ENCODE data around the gene BFSP1. TPM values are rescaled to one million over a fixed set of nuclear protein-coding genes. Genes with fewer than 3 reads are reported as not detected.
A peak's percentile ranks its signal among the peaks of the same experiment; 100 is the strongest.

Gene BFSP1
- total and polyA plus RNA-seq, 4 donors = 1.5 to 9.9 (median 2.5) TPM

- 57 to 59% methylated on average over 5 of the region's 5 CpGs for WGBS, 2 donors
- H3K9me3 ChIP-seq (ENCODE audit: control insufficient read depth, low read length) = no peaks in the 10 kb centered on the region
- intact Hi-C loops (cut with DNase I) = loop anchor here in 1 of 2 donors (10.0 kb wide), 1 partner anchor 284 kb away; no protein-coding TSS in a partner anchor
- no peaks in the 10 kb centered on the region for H3K27me3 ChIP-seq (ENCODE audit: control insufficient read depth in 1 of 2, insufficient read depth in 2 of 2, low read length in 1 of 2)
- peaks cover 4 to 26% of the 10 kb centered on the region in 2 donors for H3K4me1 ChIP-seq (ENCODE audit: control insufficient read depth in 1 of 2, insufficient read depth in 2 of 2, low read length in 2 of 2)
- no peaks in the 10 kb centered on the region for H3K36me3 ChIP-seq (ENCODE audit: control insufficient read depth in 1 of 2, insufficient read depth in 2 of 2, low read length in 1 of 2)
- ATAC-seq (ENCODE audit: low FRiP score) (no peak), DNase-seq (no peak)
- H3K4me3 ChIP-seq (ENCODE audit: low read length in 2 of 2) = no peak overlapping the region
- H3K27ac ChIP-seq (ENCODE audit: low read depth in 1 of 2, low read length in 2 of 2) = peak overlapping the region; percentile 7 to 88
Measured at GRCh38 chr20:17560344-17561074, 29.3 kb upstream of the BFSP1 start.

- DNase-seq = no peak
- H3K4me1 ChIP-seq (ENCODE audit: control insufficient read depth in 1 of 2, insufficient read depth in 2 of 2, low read length in 2 of 2) = peaks cover 7 to 26% of the 10 kb centered on the region in 2 donors
- no peaks in the 10 kb centered on the region for H3K36me3 ChIP-seq (ENCODE audit: control insufficient read depth in 1 of 2, insufficient read depth in 2 of 2, low read length in 1 of 2)
- H3K4me3 ChIP-seq (ENCODE audit: low read length in 2 of 2) = no peak overlapping the region
- H3K27me3 ChIP-seq (ENCODE audit: control insufficient read depth in 1 of 2, insufficient read depth in 2 of 2, low read length in 1 of 2) = no peaks in the 10 kb centered on the region
- no peaks in the 10 kb centered on the region for H3K9me3 ChIP-seq (ENCODE audit: control insufficient read depth, low read length)
- ATAC-seq (ENCODE audit: low FRiP score) = no peak
- intact Hi-C loops (cut with DNase I) = no loop called here
- WGBS, 2 donors = 90 to 93% methylated on average over 6 of the region's 6 CpGs
- H3K27ac ChIP-seq (ENCODE audit: low read depth in 1 of 2, low read length in 2 of 2) = peak overlapping the region; percentile 96 to 100
Measured at GRCh38 chr20:17559338-17559737, 28.2 kb upstream of the BFSP1 start.

GRCh38 chr20:17558941-17559304 lies 27.7 kb upstream of the BFSP1 start:
- intact Hi-C loops (cut with DNase I) = no loop called here
- DNase-seq = no peak
- WGBS, 2 donors = 8 to 24% methylated on average over 1 of the region's 1 CpG
- H3K9me3 ChIP-seq (ENCODE audit: control insufficient read depth, low read length) = no peaks in the 10 kb centered on the region
- H3K27ac ChIP-seq (ENCODE audit: low read depth in 1 of 2, low read length in 2 of 2) = peak overlapping the region; percentile 96 to 100
- peaks cover 7 to 26% of the 10 kb centered on the region in 2 donors for H3K4me1 ChIP-seq (ENCODE audit: control insufficient read depth in 1 of 2, insufficient read depth in 2 of 2, low read length in 2 of 2)
- no peaks in the 10 kb centered on the region for H3K36me3 ChIP-seq (ENCODE audit: control insufficient read depth in 1 of 2, insufficient read depth in 2 of 2, low read length in 1 of 2)
- H3K4me3 ChIP-seq (ENCODE audit: low read length in 2 of 2) = no peak overlapping the region
- no peak for ATAC-seq (ENCODE audit: low FRiP score)
- no peaks in the 10 kb centered on the region for H3K27me3 ChIP-seq (ENCODE audit: control insufficient read depth in 1 of 2, insufficient read depth in 2 of 2, low read length in 1 of 2)

GRCh38 chr20:17558154-17558940 lies 27.2 kb upstream of the BFSP1 start:
- 6 to 10% methylated on average over 7 of the region's 7 CpGs for WGBS, 2 donors
- H3K4me3 ChIP-seq (ENCODE audit: low read length in 2 of 2) = no peak overlapping the region
- peak; percentile 89 for ATAC-seq (ENCODE audit: low FRiP score)

GRCh38 chr20:17557675-17558006 lies 26.5 kb upstream of the BFSP1 start:
- Histone ChIP-seq H3K27me3 (ENCODE audit: control insufficient read depth in 1 of 2, insufficient read depth in 2 of 2, low read length in 1 of 2) (no peaks in the 10 kb centered on the region), H3K4me1 (ENCODE audit: control insufficient read depth in 1 of 2, insufficient read depth in 2 of 2, low read length in 2 of 2) (peaks cover 7 to 23% of the 10 kb centered on the region in 2 donors), H3K36me3 (ENCODE audit: control insufficient read depth in 1 of 2, insufficient read depth in 2 of 2, low read length in 1 of 2) (no peaks in the 10 kb centered on the region), H3K4me3 (ENCODE audit: low read length in 2 of 2) (no peak overlapping the region), H3K27ac (ENCODE audit: low read depth in 1 of 2, low read length in 2 of 2) (peak overlapping the region; percentile 85 to 98), H3K9me3 (ENCODE audit: control insufficient read depth, low read length) (no peaks in the 10 kb centered on the region)
- ATAC-seq (ENCODE audit: low FRiP score) (no peak), DNase-seq (no peak)
- intact Hi-C loops (cut with DNase I) = no loop called here
- WGBS, 2 donors = 19 to 22% methylated on average over 3 of the region's 3 CpGs

More at GRCh38 chr20:17558154-17558940, 27.2 kb upstream of the BFSP1 start:
- peaks cover 7 to 26% of the 10 kb centered on the region in 2 donors for H3K4me1 ChIP-seq (ENCODE audit: control insufficient read depth in 1 of 2, insufficient read depth in 2 of 2, low read length in 2 of 2)
- H3K36me3 ChIP-seq (ENCODE audit: control insufficient read depth in 1 of 2, insufficient read depth in 2 of 2, low read length in 1 of 2) = no peaks in the 10 kb centered on the region
- no peaks in the 10 kb centered on the region for H3K27me3 ChIP-seq (ENCODE audit: control insufficient read depth in 1 of 2, insufficient read depth in 2 of 2, low read length in 1 of 2)
- peak; percentile 81 for DNase-seq
- peak overlapping the region; percentile 96 to 100 for H3K27ac ChIP-seq (ENCODE audit: low read depth in 1 of 2, low read length in 2 of 2)
- no peaks in the 10 kb centered on the region for H3K9me3 ChIP-seq (ENCODE audit: control insufficient read depth, low read length)
- intact Hi-C loops (cut with DNase I) = no loop called here

- DNase-seq (peak; percentile 78 to 88), ATAC-seq (ENCODE audit: low FRiP score) (peak; percentile 44)
- intact Hi-C loops (cut with DNase I) = no loop called here
- Histone ChIP-seq H3K4me3 (ENCODE audit: low read length in 2 of 2) (no peak overlapping the region), H3K36me3 (ENCODE audit: control insufficient read depth in 1 of 2, insufficient read depth in 2 of 2, low read length in 1 of 2) (no peaks in the 10 kb centered on the region), H3K9me3 (ENCODE audit: control insufficient read depth, low read length) (no peaks in the 10 kb centered on the region), H3K27me3 (ENCODE audit: control insufficient read depth in 1 of 2, insufficient read depth in 2 of 2, low read length in 1 of 2) (no peaks in the 10 kb centered on the region), H3K27ac (ENCODE audit: low read depth in 1 of 2, low read length in 2 of 2) (peak overlapping the region; percentile 85 to 98), H3K4me1 (ENCODE audit: control insufficient read depth in 1 of 2, insufficient read depth in 2 of 2, low read length in 2 of 2) (peaks cover 10 to 26% of the 10 kb centered on the region in 2 donors)
- 32 to 33% methylated on average over 11 of the region's 11 CpGs for WGBS, 2 donors
Measured at GRCh38 chr20:17556837-17557674, 25.9 kb upstream of the BFSP1 start.

- no peak overlapping the region for H3K4me3 ChIP-seq (ENCODE audit: low read length in 2 of 2)
- intact Hi-C loops (cut with DNase I) = no loop called here
- no peaks in the 10 kb centered on the region for H3K27me3 ChIP-seq (ENCODE audit: control insufficient read depth in 1 of 2, insufficient read depth in 2 of 2, low read length in 1 of 2)
- H3K9me3 ChIP-seq (ENCODE audit: control insufficient read depth, low read length) = no peaks in the 10 kb centered on the region
- no peaks in the 10 kb centered on the region for H3K36me3 ChIP-seq (ENCODE audit: control insufficient read depth in 1 of 2, insufficient read depth in 2 of 2, low read length in 1 of 2)
- WGBS, 2 donors = 95 to 98% methylated on average over 3 of the region's 3 CpGs
- H3K27ac ChIP-seq (ENCODE audit: low read depth in 1 of 2, low read length in 2 of 2) = peak overlapping the region; percentile 9 to 70
- DNase-seq (no peak), ATAC-seq (ENCODE audit: low FRiP score) (no peak)
- peaks cover 10 to 23% of the 10 kb centered on the region in 2 donors for H3K4me1 ChIP-seq (ENCODE audit: control insufficient read depth in 1 of 2, insufficient read depth in 2 of 2, low read length in 2 of 2)
Measured at GRCh38 chr20:17555106-17555505, 23.9 kb upstream of the BFSP1 start.

- Histone ChIP-seq H3K27me3 (ENCODE audit: control insufficient read depth in 1 of 2, insufficient read depth in 2 of 2, low read length in 1 of 2) (no peaks in the 10 kb centered on the region), H3K27ac (ENCODE audit: low read depth in 1 of 2, low read length in 2 of 2) (peak overlapping the region in 1 of 2 donors; percentile 67), H3K4me1 (ENCODE audit: control insufficient read depth in 1 of 2, insufficient read depth in 2 of 2, low read length in 2 of 2) (peaks cover 3 to 5% of the 10 kb centered on the region in 2 donors), H3K36me3 (ENCODE audit: control insufficient read depth in 1 of 2, insufficient read depth in 2 of 2, low read length in 1 of 2) (no peaks in the 10 kb centered on the region), H3K9me3 (ENCODE audit: control insufficient read depth, low read length) (no peaks in the 10 kb centered on the region), H3K4me3 (ENCODE audit: low read length in 2 of 2) (no peak overlapping the region)
- intact Hi-C loops (cut with DNase I) = no loop called here
- 62 to 63% methylated on average over 4 of the region's 4 CpGs for WGBS, 2 donors
- DNase-seq (no peak), ATAC-seq (ENCODE audit: low FRiP score) (no peak)
Measured at GRCh38 chr20:17549131-17549530, 18.0 kb upstream of the BFSP1 start.
